IPS-18c (cell line): ENCODE results near the gene ETNK2.

Experiments used
- H3K4me3 ChIP-seq: 2 replicates; pipeline ENCODE4 v1.7.0; 2013; ENCODE audit warnings: low read depth, mild to moderate bottlenecking, low read length, moderate library complexity; ENCODE audit not compliant: insufficient read depth
- H3K9me3 ChIP-seq: one replicate; pipeline ENCODE4 v1.6.1; 2013; ENCODE audit warnings: mild to moderate bottlenecking, low read length, moderate library complexity; ENCODE audit not compliant: control insufficient read depth, insufficient read depth

Gene ETNK2

GRCh38 chr1:204151552-204152309, at the start of gene ETNK2:
Gene ETNK2, minus strand, starts transcription at chr1:204152044. Its CDS starts 192 bp downstream, at chr1:204151852.
- no peaks in the 10 kb centered on the region for H3K9me3 ChIP-seq
- peak within 1 kb of the TSS; percentile 65 for H3K4me3 ChIP-seq

GRCh38 chr1:204201348-204202040, 49.6 kb upstream of the ETNK2 start:
- Histone ChIP-seq H3K4me3 (no peak overlapping the region), H3K9me3 (no peaks in the 10 kb centered on the region)

- H3K4me3 ChIP-seq: no peak overlapping the region
Measured at GRCh38 chr1:204199579-204199978, 47.7 kb upstream of the ETNK2 start.

GRCh38 chr1:204198348-204199340, 46.8 kb upstream of the ETNK2 start:
- Histone ChIP-seq H3K4me3 (peak overlapping the region; percentile 4; the same call in 1 of the 2 replicates), H3K9me3 (no peaks in the 10 kb centered on the region)

More at GRCh38 chr1:204199579-204199978, 47.7 kb upstream of the ETNK2 start:
- H3K9me3 ChIP-seq: no peaks in the 10 kb centered on the region

GRCh38 chr1:204197068-204197467, 45.2 kb upstream of the ETNK2 start:
- no peak overlapping the region for H3K4me3 ChIP-seq
- no peaks in the 10 kb centered on the region for H3K9me3 ChIP-seq

GRCh38 chr1:204196068-204196795, 44.4 kb upstream of the ETNK2 start, which contains the start of gene KISS1:
Gene KISS1, minus strand, starts transcription at chr1:204196491. Its CDS starts 3,615 bp downstream, at chr1:204192876.
- Histone ChIP-seq H3K9me3 (no peaks in the 10 kb centered on the region), H3K4me3 (no peak within 1 kb of the TSS)

GRCh38 chr1:204194771-204195170, 42.9 kb upstream of the ETNK2 start:
- H3K4me3 ChIP-seq: no peak overlapping the region
- no peaks in the 10 kb centered on the region for H3K9me3 ChIP-seq

DNA sequence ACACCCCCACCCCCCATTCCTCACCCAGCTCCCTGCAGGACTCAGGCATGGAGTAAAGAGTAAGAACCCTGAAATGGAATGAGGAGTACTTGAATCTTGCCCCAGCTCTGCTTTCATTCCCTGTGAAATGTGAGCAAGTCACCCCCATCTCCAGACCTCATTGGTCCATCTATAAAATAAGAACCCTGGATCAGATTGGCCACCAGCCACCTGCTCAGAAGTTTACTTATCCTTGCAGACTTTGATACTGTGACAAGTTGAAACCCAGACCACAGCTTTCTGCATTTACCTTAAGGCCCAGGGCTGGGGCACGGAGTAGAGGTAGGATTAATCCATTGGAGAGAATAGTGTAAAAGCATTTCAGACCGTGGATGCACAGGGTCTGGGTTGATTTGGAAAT, 42.2 kb upstream of the ETNK2 start:
- H3K4me3 ChIP-seq: no peak overlapping the region

GRCh38 chr1:204192589-204193352, 40.9 kb upstream of the ETNK2 start:
- no peak overlapping the region for H3K4me3 ChIP-seq
- no peaks in the 10 kb centered on the region for H3K9me3 ChIP-seq

More for the DNA sequence above, 42.2 kb upstream of the ETNK2 start:
- H3K9me3 ChIP-seq: no peaks in the 10 kb centered on the region

DNA sequence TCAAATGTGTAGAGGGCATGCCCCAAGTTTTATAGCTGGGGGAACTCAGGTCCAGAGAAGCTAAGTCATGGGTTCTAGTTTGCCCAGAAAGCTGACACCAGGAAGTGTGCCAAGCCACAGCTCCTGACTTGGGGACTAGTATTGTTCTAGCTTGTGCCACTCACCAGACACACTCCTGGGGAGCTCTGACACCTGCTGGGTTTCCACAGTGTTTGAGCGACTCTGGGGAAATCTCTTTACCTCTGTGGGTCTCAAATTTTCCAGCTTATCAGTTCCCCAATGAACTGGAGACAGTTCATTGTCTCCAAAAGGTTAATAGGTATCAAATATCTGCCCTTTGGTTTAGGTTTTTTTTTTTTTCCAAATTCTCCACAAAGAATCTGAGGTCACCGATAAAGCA, 40.2 kb upstream of the ETNK2 start:
- H3K4me3 ChIP-seq: no peak overlapping the region
- no peaks in the 10 kb centered on the region for H3K9me3 ChIP-seq

GRCh38 chr1:204191456-204191855, 39.6 kb upstream of the ETNK2 start:
- Histone ChIP-seq H3K4me3 (no peak overlapping the region), H3K9me3 (no peaks in the 10 kb centered on the region)

- peak overlapping the region; percentile 42; the same call in 1 of the 2 replicates for H3K4me3 ChIP-seq
Measured at GRCh38 chr1:204190212-204191211, 38.7 kb upstream of the ETNK2 start.

DNA sequence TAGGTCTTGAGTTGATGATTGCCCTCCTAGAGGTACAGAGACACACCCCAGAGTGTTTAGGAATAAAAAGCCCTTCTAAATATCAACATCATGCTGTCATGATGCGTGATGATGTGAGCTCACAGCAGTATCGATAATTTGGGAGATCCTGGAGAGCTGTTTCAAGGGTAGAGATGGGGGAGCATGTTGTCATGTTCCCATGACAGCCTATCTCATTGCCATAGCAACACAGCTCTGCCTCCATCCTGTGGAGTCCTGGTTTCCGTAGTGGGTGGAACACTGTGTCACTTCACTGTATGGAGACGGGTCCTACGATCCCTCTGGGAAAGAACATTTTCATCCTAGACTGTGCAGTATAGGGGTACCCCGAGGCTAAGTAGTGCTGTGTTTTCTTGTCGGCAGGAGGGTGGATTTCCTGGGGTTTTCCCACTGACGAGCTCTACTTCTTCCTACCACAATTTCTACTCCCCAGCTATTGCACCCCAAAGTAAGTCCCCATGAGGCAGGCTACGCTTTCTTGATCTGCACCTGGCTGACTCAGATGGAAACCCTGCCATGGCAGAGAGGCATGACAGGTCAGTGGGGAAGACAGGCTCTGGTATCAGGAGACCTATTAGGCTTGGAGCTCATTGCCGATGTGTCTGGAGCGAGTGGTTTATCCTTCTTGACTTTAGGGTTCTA, 37.3 kb upstream of the ETNK2 start:
- Histone ChIP-seq H3K9me3 (no peaks in the 10 kb centered on the region), H3K4me3 (no peak overlapping the region)

More at GRCh38 chr1:204190212-204191211, 38.7 kb upstream of the ETNK2 start:
- no peaks in the 10 kb centered on the region for H3K9me3 ChIP-seq

GRCh38 chr1:204186597-204186996, 34.8 kb upstream of the ETNK2 start:
- Histone ChIP-seq H3K9me3 (no peaks in the 10 kb centered on the region), H3K4me3 (no peak overlapping the region)
